ENCODE results near the gene NOS1.

Gene NOS1

DNA sequence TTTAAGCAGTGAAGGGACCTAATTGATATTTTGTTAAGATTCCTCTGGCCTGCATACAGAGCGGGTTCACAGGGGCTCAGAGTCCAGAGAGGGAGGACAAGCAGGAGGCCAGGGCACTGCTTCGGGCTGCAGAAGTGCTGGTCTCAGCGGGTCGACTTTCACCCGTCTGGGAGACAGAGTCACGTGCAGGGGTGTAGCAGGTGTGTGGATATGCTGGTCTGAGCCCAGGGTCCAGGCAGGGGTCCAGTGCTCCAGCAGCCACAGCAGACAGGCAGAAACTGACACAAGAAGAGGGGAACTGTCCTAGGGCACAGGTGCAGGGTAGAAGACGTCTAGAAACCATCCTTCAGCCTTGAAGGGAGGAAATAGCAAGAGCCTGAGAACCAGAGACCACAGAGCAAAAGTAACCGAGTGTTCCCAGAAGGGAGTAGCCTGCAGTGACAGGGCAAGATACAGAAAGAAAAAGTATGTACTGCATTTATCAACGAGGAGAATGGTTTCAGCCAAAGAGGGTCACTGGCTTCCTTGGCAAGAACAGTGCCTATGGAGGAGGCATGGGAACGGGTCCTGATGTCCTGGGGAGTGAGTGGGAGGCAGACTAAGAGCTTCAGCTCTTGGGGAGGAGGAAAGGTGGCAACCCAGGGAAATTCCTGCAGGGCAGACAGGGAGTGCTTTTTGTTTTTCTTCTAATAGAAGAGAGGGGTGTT, 199.8 kb downstream of the NOS1 start:
- Histone ChIP-seq H3K4ac (ENCODE audit: low read depth in 1 of 2, low read length in 2 of 2) (no peak overlapping the region), H3K27me3 (ENCODE audit: control insufficient read depth in 1 of 2, insufficient read depth in 1 of 2, low read length in 2 of 2) (no peaks in the 10 kb centered on the region), H3K9me3 (ENCODE audit: control insufficient read depth, low read length) (no peaks in the 10 kb centered on the region), H4K91ac (ENCODE audit: low read length) (no peak overlapping the region), H3K9ac (ENCODE audit: low read length) (no peak overlapping the region), H4K8ac (ENCODE audit: low read length) (no peak overlapping the region), H3K14ac (ENCODE audit: low read length in 2 of 2) (no peak overlapping the region), H2BK12ac (ENCODE audit: low read length in 2 of 2) (no peak overlapping the region), H2BK15ac (ENCODE audit: low read depth, poor library complexity, severe bottlenecking) (no peak overlapping the region), H3K4me2 (ENCODE audit: low read length, poor library complexity, severe bottlenecking) (no peak overlapping the region), H2BK5ac (ENCODE audit: low read depth, low read length, poor library complexity, severe bottlenecking) (no peak overlapping the region), H3K36me3 (ENCODE audit: control insufficient read depth in 1 of 2, insufficient read depth in 2 of 2, low read depth in 1 of 2, low read length in 2 of 2) (peaks cover 68 to 86% of the 10 kb centered on the region in 2 experiments), H3K23ac (ENCODE audit: low read length in 2 of 2) (no peak overlapping the region), H3K4me1 (ENCODE audit: control insufficient read depth, insufficient read depth, low read depth, low read length) (peaks cover 1% of the 10 kb centered on the region), H2AFZ (ENCODE audit: low read depth, low read length) (no peak overlapping the region), H2BK120ac (ENCODE audit: low read depth, low read length) (no peak overlapping the region), H3K79me1 (replicated peaks; ENCODE audit: low read length, poor library complexity, severe bottlenecking) (peaks cover 36% of the 10 kb centered on the region), H2AK5ac (ENCODE audit: low read length, severe bottlenecking) (no peak overlapping the region), H3K4me3 (ENCODE audit: insufficient read depth in 1 of 2, low read depth in 1 of 2, low read length in 2 of 2) (no peak overlapping the region), H3K18ac (ENCODE audit: low read depth in 1 of 2, low read length in 2 of 2) (no peak overlapping the region), H3K27ac (ENCODE audit: low read length, poor library complexity, severe bottlenecking) (no peak overlapping the region)
- WGBS: 96% methylated on average over 10 of the region's 10 CpGs
- DNase-seq: no peak

DNA sequence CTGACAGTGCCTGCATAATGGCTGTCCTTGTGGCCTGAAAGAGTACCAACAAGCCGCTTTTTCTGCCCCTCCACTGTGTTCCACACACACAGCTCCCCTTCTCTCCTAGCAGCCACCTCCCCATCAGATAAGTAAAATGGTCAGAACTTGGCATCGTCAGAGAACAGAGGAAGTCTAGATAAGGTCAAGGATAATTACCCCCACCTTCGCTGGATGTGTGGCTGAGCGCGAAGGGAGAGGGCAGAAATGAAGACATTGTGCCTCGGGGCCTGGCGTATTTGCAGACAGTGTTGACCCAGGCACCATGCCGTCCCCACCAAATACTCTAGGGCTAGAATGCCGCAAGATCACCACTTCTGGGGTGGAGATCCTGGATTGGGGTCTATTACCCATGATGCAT, 201.8 kb downstream of the NOS1 start:
- H2BK5ac ChIP-seq (ENCODE audit: low read depth, low read length, poor library complexity, severe bottlenecking): no peak overlapping the region
- no peak overlapping the region for H2BK120ac ChIP-seq (ENCODE audit: low read depth, low read length)
- H3K4ac ChIP-seq (ENCODE audit: low read depth in 1 of 2, low read length in 2 of 2): no peak overlapping the region
- H2BK15ac ChIP-seq (ENCODE audit: low read depth, poor library complexity, severe bottlenecking): no peak overlapping the region
- no peak overlapping the region for H3K14ac ChIP-seq (ENCODE audit: low read length in 2 of 2)
- H4K8ac ChIP-seq (ENCODE audit: low read length): no peak overlapping the region
- H3K27ac ChIP-seq (ENCODE audit: low read length, poor library complexity, severe bottlenecking): no peak overlapping the region
- no peak overlapping the region for H3K23ac ChIP-seq (ENCODE audit: low read length in 2 of 2)
- H3K4me3 ChIP-seq (ENCODE audit: insufficient read depth in 1 of 2, low read depth in 1 of 2, low read length in 2 of 2): no peak overlapping the region
- H4K91ac ChIP-seq (ENCODE audit: low read length): no peak overlapping the region
- H3K9me3 ChIP-seq (ENCODE audit: control insufficient read depth, low read length): no peaks in the 10 kb centered on the region
- WGBS: 95% methylated on average over 7 of the region's 9 CpGs
- peaks cover 39% of the 10 kb centered on the region for H3K79me1 ChIP-seq (replicated peaks; ENCODE audit: low read length, poor library complexity, severe bottlenecking)
- H3K4me2 ChIP-seq (ENCODE audit: low read length, poor library complexity, severe bottlenecking): no peak overlapping the region
- DNase-seq: no peak
- H2AK5ac ChIP-seq (ENCODE audit: low read length, severe bottlenecking): no peak overlapping the region
- H2AFZ ChIP-seq (ENCODE audit: low read depth, low read length): no peak overlapping the region
- H3K27me3 ChIP-seq (ENCODE audit: control insufficient read depth in 1 of 2, insufficient read depth in 1 of 2, low read length in 2 of 2): no peaks in the 10 kb centered on the region
- no peak overlapping the region for H3K9ac ChIP-seq (ENCODE audit: low read length)
- H3K18ac ChIP-seq (ENCODE audit: low read depth in 1 of 2, low read length in 2 of 2): no peak overlapping the region
- H2BK12ac ChIP-seq (ENCODE audit: low read length in 2 of 2): no peak overlapping the region
- H3K4me1 ChIP-seq (ENCODE audit: control insufficient read depth, insufficient read depth, low read depth, low read length): peaks cover 5% of the 10 kb centered on the region
- peaks cover 69 to 85% of the 10 kb centered on the region in 2 experiments for H3K36me3 ChIP-seq (ENCODE audit: control insufficient read depth in 1 of 2, insufficient read depth in 2 of 2, low read depth in 1 of 2, low read length in 2 of 2)

DNA sequence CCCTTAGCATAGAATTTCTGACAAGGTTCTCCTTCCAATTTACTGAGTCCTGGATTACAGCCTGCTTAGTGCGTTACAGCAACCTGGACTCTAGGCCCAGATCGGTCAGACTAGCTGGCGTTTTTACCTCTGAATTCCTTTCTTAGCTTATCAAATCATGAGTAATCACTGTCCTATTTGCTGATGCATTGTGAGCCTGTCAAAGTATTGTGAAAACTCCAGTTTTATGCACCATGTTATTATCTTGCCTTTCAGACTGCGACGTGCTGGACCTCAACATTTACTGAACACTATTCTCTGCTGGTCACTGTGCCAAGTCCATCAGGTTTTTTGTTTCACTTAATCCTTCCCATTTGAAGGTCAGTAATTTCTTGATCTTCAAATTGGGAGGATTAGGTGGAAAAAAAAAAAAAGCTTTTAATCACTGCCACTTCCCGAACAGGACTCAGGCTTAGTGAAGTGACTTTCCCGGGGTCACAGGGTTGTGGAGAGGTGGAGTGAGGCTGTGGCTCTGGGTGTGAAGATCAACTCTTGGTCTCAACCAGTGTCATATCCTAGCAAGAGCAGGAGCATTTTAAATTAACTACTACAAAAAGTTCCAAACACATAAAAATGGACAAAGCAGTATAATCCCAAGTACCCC, 202.4 kb downstream of the NOS1 start:
- H3K36me3 ChIP-seq (ENCODE audit: control insufficient read depth in 1 of 2, insufficient read depth in 2 of 2, low read depth in 1 of 2, low read length in 2 of 2): peaks cover 73 to 87% of the 10 kb centered on the region in 2 experiments
- H3K27ac ChIP-seq (ENCODE audit: low read length, poor library complexity, severe bottlenecking): no peak overlapping the region
- no peak overlapping the region for H2BK15ac ChIP-seq (ENCODE audit: low read depth, poor library complexity, severe bottlenecking)
- H3K18ac ChIP-seq (ENCODE audit: low read depth in 1 of 2, low read length in 2 of 2): no peak overlapping the region
- H3K4me3 ChIP-seq (ENCODE audit: insufficient read depth in 1 of 2, low read depth in 1 of 2, low read length in 2 of 2): no peak overlapping the region
- H3K79me1 ChIP-seq (replicated peaks; ENCODE audit: low read length, poor library complexity, severe bottlenecking): peaks cover 39% of the 10 kb centered on the region
- no peak overlapping the region for H3K9ac ChIP-seq (ENCODE audit: low read length)
- no peak overlapping the region for H3K14ac ChIP-seq (ENCODE audit: low read length in 2 of 2)
- no peak overlapping the region for H3K23ac ChIP-seq (ENCODE audit: low read length in 2 of 2)
- H4K91ac ChIP-seq (ENCODE audit: low read length): no peak overlapping the region
- no peaks in the 10 kb centered on the region for H3K27me3 ChIP-seq (ENCODE audit: control insufficient read depth in 1 of 2, insufficient read depth in 1 of 2, low read length in 2 of 2)
- H2BK120ac ChIP-seq (ENCODE audit: low read depth, low read length): no peak overlapping the region
- H4K8ac ChIP-seq (ENCODE audit: low read length): no peak overlapping the region
- no peak overlapping the region for H2AK5ac ChIP-seq (ENCODE audit: low read length, severe bottlenecking)
- H2BK12ac ChIP-seq (ENCODE audit: low read length in 2 of 2): no peak overlapping the region
- no peak overlapping the region for H3K4ac ChIP-seq (ENCODE audit: low read depth in 1 of 2, low read length in 2 of 2)
- DNase-seq: no peak
- no peak overlapping the region for H2BK5ac ChIP-seq (ENCODE audit: low read depth, low read length, poor library complexity, severe bottlenecking)
- 100% methylated on average over 7 of the region's 7 CpGs for WGBS
- no peaks in the 10 kb centered on the region for H3K9me3 ChIP-seq (ENCODE audit: control insufficient read depth, low read length)
- no peak overlapping the region for H2AFZ ChIP-seq (ENCODE audit: low read depth, low read length)
- H3K4me1 ChIP-seq (ENCODE audit: control insufficient read depth, insufficient read depth, low read depth, low read length): peaks cover 6% of the 10 kb centered on the region
- no peak overlapping the region for H3K4me2 ChIP-seq (ENCODE audit: low read length, poor library complexity, severe bottlenecking)
